ENCODE measurements around the gene VPS13A. TPM values are rescaled to one million over a fixed set of nuclear protein-coding genes. Genes with fewer than 3 reads are reported as not detected.

Gene VPS13A
- total RNA-seq, 1 experiment from 2014 or later: 31.5 TPM

- H3K27me3 Mint-ChIP-seq (ENCODE audit: low read depth): no peaks in the 10 kb centered on the region
- no peak overlapping the region for H3K4me3 Mint-ChIP-seq
- H3K9me3 Mint-ChIP-seq: no peaks in the 10 kb centered on the region
- ATAC-seq (no peak), DNase-seq (ENCODE audit: low spot score) (no peak)
- POLR2A ChIA-PET: interaction anchor here (0.7 kb wide), 1 partner anchor 416 kb away, joined by 4 read pairs; no protein-coding TSS in a partner anchor
- peaks cover 12% of the 10 kb centered on the region for H3K4me1 Mint-ChIP-seq
- TF ChIP-seq PREB (CRISPR knock-in tag; IDR thresholded peaks at IDR 0.05; ENCODE audit: borderline replicate concordance) (no peak), IRF2 (CRISPR knock-in tag; IDR thresholded peaks at IDR 0.05; ENCODE audit: borderline replicate concordance, low read depth) (no peak), TEAD4 (CRISPR knock-in tag; IDR thresholded peaks at IDR 0.05) (no peak), MYBL2 (CRISPR knock-in tag; IDR thresholded peaks at IDR 0.05) (no peak), MAX (CRISPR knock-in tag; IDR thresholded peaks at IDR 0.05) (no peak), CTCF (IDR thresholded peaks at IDR 0.05) (no peak), ATF3 (CRISPR knock-in tag; conservative IDR thresholded peaks at IDR 0.05) (no peak), MXD4 (CRISPR knock-in tag; IDR thresholded peaks at IDR 0.05; ENCODE audit: borderline replicate concordance) (no peak), ZNF317 (CRISPR knock-in tag; IDR thresholded peaks at IDR 0.05; ENCODE audit: borderline replicate concordance, low read depth) (no peak), NFE2L1 (CRISPR knock-in tag; IDR thresholded peaks at IDR 0.05) (no peak), AR (CRISPR knock-in tag; IDR thresholded peaks at IDR 0.05) (no peak), NFYB (CRISPR knock-in tag; conservative IDR thresholded peaks at IDR 0.05; ENCODE audit: low read depth) (no peak), TCF7 (CRISPR knock-in tag; IDR thresholded peaks at IDR 0.05; ENCODE audit: low read depth) (no peak), SP1 (CRISPR knock-in tag; conservative IDR thresholded peaks at IDR 0.05) (no peak)
- CTCF ChIA-PET: interaction anchor here (0.6 kb wide), 2 partner anchors 219 to 287 kb away, joined by 3 read pairs; no protein-coding TSS in a partner anchor
- H3K36me3 Mint-ChIP-seq: peaks cover 18% of the 10 kb centered on the region
- no peak overlapping the region for H3K27ac Mint-ChIP-seq
Measured at GRCh38 chr9:77432053-77432452, 254.7 kb downstream of the VPS13A start.

GRCh38 chr9:77433675-77434445 lies 256.5 kb downstream of the VPS13A start:
- Mint-ChIP-seq H3K36me3 (peaks cover 14% of the 10 kb centered on the region), H3K4me1 (peaks cover 15% of the 10 kb centered on the region), H3K27me3 (ENCODE audit: low read depth) (no peaks in the 10 kb centered on the region; the same call in 1 of the 2 replicates), H3K4me3 (no peak overlapping the region), H3K9me3 (peaks cover 9% of the 10 kb centered on the region; the same call in 1 of the 2 replicates), H3K27ac (0 out of 2 replicates have a peak overlapping the region, but pooled peaks have one; percentile 8)
- ATAC-seq (peak; percentile 92), DNase-seq (ENCODE audit: low spot score) (peak; percentile 66)
- POLR2A ChIA-PET: interaction anchor here (0.6 to 1.0 kb wide), 2 partner anchors 23 to 528 kb away, joined by 3 read pairs; no protein-coding TSS in a partner anchor
- CTCF ChIA-PET: interaction anchor here (0.6 to 2.8 kb wide), 49 partner anchors 10 to 734 kb away, joined by 3 to 62 read pairs (median 3); partner anchors contain the start of gene GNA14
- peak; percentile 87 for TF ChIP-seq CTCF (IDR thresholded peaks at IDR 0.05)
- TF ChIP-seq ZSCAN18 (CRISPR knock-in tag; IDR thresholded peaks at IDR 0.05): no peak
- no peak for TF ChIP-seq JUN (CRISPR knock-in tag; IDR thresholded peaks at IDR 0.05)
- TF ChIP-seq SMAD3 (CRISPR knock-in tag; IDR thresholded peaks at IDR 0.05; ENCODE audit: borderline replicate concordance): 0 out of 2 replicates have a peak, but pooled peaks have one; percentile 21
- TF ChIP-seq ZNF138 (CRISPR knock-in tag; conservative IDR thresholded peaks at IDR 0.05): no peak

Data from WTC11 (cell line).